Renal cortical epithelial cell (primary cell): Measurements from ENCODE around the gene PLEKHG3. TPM values are rescaled to one million over a fixed set of nuclear protein-coding genes. Genes with fewer than 3 reads are reported as not detected.

Experiments used
- DNase-seq: peaks from one replicate; pipeline ENCODE4 v3.0.0-alpha.2; 2011; ENCODE audit warnings: low read depth
- total RNA-seq: library from RNA; depleted of rRNA; stranded (reverse); fragments of >200 nt; gene quantifications from 2 replicates; pipeline ENCODE4 v1.2.3, GENCODE V29; 2014

PLEKHG3 gene
- total RNA-seq, 1 donor from 2014 or later: 119 TPM

- DNase-seq: no peak
These were observed 59.8 kb downstream of the PLEKHG3 start for GRCh38 chr14:64763801-64764621.

DNA sequence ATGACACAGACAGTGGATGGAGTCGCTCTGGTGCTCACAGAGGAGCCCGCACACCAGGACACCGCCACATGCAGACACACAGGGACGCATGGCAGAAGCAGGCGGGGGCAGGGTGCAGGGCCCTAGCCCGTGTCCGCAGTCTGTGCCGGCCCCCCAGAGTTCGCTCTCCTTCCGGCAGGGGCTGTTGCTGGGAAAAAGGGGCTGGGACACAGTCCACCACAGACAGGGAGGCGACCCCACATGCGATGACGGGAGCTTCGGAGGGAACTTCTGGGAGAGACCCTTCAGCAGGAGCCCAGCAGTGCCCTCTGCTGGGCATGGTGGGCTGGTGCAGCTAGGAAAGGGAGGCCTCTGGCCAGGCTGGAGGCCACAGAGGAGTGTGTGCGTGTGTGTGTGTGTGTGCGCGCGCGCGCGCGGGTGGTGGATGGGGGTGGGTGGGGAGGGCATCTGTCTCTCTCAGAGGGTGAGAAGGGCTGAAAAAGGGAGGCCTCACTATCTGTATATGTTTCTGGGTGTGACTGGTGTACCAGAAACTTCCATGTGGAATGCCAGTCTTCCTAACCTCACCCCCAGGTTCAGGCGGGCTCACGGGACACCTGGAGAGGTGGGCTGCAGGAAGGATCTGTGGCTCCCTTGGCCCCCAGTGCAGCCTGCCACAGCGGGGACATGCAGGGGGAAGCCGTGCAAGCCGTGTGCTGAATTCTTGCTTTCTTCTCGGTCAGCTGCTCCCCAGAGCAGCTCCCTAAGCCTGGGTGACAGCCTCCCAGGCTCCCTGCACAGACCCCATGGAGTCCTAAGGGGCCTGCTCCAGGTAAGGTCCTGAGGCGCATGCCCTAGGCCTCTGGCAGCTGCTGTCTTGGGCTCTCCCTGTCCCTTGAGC, 60.7 kb downstream of the PLEKHG3 start:
- DNase-seq: peak; percentile 44

DNA sequence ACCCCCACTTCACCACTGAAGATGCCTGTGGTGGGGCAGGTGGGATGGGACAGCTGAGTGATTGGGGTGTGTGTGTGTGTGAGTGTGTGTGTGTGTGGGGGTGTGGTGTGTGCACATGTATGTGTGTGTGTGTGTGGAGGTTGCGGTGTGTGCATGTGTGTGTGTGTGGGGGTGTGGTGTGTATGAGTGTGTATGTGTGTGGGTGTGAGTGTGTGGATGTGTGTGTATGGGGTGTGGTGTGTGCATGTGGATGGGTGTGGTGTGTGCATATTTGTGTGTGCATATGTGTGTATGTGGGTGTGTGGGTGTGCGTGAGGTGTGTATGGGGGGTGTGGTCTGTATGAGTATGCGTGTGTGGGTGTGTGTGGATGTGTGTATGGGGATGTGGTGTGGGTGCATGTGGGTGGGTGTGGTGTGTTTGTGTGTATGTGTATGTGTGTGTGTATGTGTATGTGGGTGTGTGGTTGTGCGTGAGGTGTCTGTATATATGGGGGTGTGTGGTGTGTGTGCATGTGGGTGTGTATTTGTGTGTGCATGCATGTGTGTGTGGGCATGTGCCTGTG, 61.6 kb downstream of the PLEKHG3 start:
- DNase-seq: no peak

GRCh38 chr14:64766430-64767151, 62.4 kb downstream of the PLEKHG3 start:
- DNase-seq: no peak

DNA sequence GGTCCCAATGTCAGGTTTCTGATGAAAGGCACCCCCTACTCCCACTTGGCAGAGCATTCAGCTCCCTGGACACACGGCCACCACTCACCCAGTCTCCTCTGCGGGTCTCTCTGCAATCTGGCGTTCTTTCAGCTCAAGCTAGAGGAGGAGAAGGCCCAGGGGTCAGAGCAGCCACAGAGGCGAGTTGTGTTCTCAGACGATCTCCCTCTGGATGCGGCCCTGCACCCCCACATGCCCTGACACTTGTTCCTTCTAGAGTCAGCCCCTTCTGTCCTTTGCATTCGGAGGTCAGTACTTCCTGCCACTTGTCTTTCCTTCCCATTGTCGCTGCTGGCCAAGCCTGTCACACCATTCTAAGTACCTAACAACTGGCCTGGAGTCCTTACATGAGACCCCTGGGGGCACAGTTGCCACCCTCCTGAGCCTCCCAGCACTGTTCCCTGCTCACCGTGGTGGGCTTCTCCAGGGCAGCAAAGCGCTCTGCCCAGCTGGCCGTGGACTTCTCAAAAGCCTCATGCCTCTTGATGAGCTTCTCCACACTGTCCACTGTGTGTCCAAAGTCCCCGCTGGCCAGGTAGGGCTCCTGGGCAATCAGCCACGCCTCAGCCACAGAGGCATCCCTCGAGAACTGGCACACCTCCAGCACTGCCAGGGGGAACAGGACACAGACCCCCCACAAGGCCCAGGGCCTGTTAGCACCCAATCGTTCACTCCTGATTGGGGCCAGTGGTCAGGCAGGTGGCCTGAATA, 63.2 kb downstream of the PLEKHG3 start:
- no peak for DNase-seq

DNA sequence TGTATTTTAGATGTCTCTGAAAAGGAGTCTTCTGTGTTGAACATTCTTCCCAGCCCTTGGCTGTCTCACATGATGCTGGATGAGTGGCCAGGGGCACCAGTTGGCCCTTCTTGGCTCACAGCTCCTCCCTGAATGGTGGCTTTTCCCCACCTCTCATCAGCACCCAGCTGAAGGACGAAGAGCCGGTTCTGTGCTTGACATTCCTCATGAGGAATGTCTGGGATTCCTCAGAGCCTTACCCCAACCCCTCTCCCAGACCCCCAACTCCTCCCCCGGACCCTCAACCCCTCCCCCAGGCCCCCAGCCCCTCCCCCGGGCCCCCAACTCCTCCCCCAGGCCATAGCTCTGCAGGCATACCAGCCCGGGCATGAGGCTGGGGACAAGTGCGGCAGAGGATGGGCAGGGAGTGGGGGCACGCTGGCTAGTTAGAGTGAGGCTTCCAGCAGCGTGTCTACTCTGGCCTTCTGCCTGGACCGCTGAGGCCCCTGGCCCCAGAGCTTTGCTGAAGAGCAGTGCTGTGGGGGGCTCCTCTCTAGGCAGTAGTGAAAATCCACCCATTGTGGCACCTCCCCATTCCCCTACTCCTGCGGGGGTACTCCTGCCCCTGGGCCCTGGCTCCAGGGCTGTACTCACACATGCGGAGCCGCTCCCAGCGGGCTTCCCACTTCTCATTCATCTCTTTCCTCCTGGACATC, 64.3 kb downstream of the PLEKHG3 start:
- DNase-seq: no peak

- DNase-seq: no peak
These were observed 65.1 kb downstream of the PLEKHG3 start for GRCh38 chr14:64769096-64770020.

- no peak for DNase-seq
These were observed 66.5 kb downstream of the PLEKHG3 start for GRCh38 chr14:64770751-64771150.

GRCh38 chr14:64771161-64771560, 66.9 kb downstream of the PLEKHG3 start:
- no peak for DNase-seq

- DNase-seq: no peak
These were observed 68.2 kb downstream of the PLEKHG3 start for GRCh38 chr14:64772397-64772950.

DNA sequence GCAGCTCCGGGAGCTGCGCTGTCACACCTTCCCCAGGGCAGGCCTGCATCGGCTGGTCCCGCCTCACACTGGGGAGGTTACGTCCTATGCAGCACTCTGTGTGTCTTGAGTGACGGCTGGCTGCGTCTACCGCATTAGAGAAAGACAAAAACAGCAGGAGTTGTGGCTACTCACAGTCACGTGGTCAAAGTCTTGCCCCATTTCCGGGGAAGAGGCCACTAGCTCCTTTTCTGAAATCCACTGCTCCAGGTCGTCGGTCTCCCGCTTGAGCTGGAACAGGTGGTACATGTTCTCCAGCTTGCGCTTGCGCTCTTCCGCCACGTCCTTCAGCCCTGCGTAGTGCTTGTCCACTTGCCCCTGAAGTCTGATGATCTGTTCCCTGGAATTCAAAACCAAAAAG, 68.8 kb downstream of the PLEKHG3 start:
- no peak for DNase-seq

DNA sequence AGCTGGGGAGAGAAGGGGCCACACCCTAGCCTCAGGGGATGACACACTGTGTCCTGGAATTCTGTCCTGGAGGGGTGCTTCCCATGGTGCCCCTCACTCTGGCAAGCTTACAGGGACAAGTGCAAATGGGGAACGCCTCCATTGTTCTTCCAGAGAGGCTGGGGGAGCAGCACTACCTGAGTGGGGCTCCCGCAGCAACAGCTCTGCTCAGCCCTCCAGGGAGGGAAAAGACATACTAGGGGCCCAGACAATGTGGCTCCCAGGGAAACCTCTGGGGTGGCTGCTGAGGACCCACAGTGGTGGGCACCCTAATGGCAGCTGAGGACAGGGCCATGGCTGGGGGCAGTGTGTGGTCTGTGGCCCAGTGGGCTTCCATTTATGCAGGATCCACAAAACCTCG, 69.4 kb downstream of the PLEKHG3 start:
- no peak for DNase-seq

- DNase-seq: no peak
These were observed 70.0 kb downstream of the PLEKHG3 start for GRCh38 chr14:64774272-64774671.

- DNase-seq: no peak
These were observed 71.0 kb downstream of the PLEKHG3 start for GRCh38 chr14:64775081-64775777.

DNA sequence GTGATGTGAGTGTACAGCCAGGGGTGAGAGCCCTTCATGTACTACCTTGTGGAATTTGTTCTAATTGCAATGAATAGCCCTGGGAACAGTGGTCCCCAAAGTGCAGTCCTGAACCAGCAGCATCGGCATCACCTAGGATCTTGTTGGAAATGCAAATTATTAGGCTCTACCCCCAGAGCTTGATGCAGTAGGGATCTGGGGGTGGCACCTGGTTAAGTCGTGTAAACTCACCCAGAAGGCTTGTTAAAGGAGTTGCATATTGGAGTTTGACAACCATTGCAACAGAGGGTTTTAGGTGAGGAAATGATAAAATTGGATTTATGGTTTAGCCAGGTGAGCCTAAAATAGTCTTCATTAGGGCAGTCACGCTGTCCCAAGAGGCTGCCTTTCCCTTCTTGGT, 73.2 kb downstream of the PLEKHG3 start:
- no peak for DNase-seq

- peak; percentile 20 for DNase-seq
These were observed 74.0 kb downstream of the PLEKHG3 start for GRCh38 chr14:64778104-64778754.

GRCh38 chr14:64779472-64779871, 75.2 kb downstream of the PLEKHG3 start:
- DNase-seq: no peak

- no peak for DNase-seq
These were observed 78.0 kb downstream of the PLEKHG3 start for GRCh38 chr14:64782196-64782595.
